Suprapubic skin (tissue), 4 donors: ENCODE data around the gene EIF4E. TPM values are rescaled to one million over a fixed set of nuclear protein-coding genes. Genes with fewer than 3 reads are reported as not detected.
"Not testable (repeated sequence)": the region's sequence is repeated elsewhere in the genome, so short reads cannot be mapped to it uniquely, and the experiment has no call there.

ENCODE experiments used
- DNase-seq, 2 donors: peaks; one replicate each; pipeline ENCODE4 v3.0.0-alpha.2; 2019; ENCODE audit warnings: low spot score in 2 of 2
- H3K27ac ChIP-seq: fragments of 200-600 bp; sonication (generic); one replicate; pipeline ENCODE4 v1.5.1; 2019
- H3K27me3 ChIP-seq: fragments of 200-600 bp; sonication (generic); one replicate; pipeline ENCODE4 v1.5.1; 2019
- H3K36me3 ChIP-seq: fragments of 200-600 bp; sonication (generic); one replicate; pipeline ENCODE4 v1.5.1; 2019
- H3K4me1 ChIP-seq: fragments of 200-600 bp; sonication (generic); one replicate; pipeline ENCODE4 v1.5.1; 2019
- H3K4me3 ChIP-seq: fragments of 200-600 bp; sonication (generic); one replicate; pipeline ENCODE4 v1.5.1; 2019; ENCODE audit warnings: mild to moderate bottlenecking
- H3K9me3 ChIP-seq: fragments of 200-600 bp; sonication (generic); one replicate; pipeline ENCODE4 v1.5.1; 2019
- EP300 ChIP-seq: sonication (generic); formaldehyde crosslinking; IDR thresholded peaks from one replicate; pipeline ENCODE4 v1.6.1; 2017; ENCODE audit warnings: antibody characterized with exemption
- POLR2A ChIP-seq, 2 donors: fragments of 450-650 bp; IDR thresholded peaks; one replicate each; pipeline ENCODE4 v1.6.1; 2017; ENCODE audit warnings: antibody characterized with exemption in 2 of 2, mild to moderate bottlenecking in 2 of 2, moderate library complexity in 2 of 2
- POLR2AphosphoS5 ChIP-seq, 3 donors: sonication (generic); formaldehyde crosslinking; IDR thresholded peaks; one replicate each; pipeline ENCODE4 v1.6.1; 2017; ENCODE audit warnings: antibody characterized with exemption in 3 of 3
- WGBS: methylation state at CpG from one replicate; pipeline ENCODE4 v1.1.5; 2018; 5-methylcytosine and 5-hydroxymethylcytosine counted together
- total RNA-seq, 4 donors: library from RNA; depleted of rRNA; stranded (reverse); fragments of >200 nt; gene quantifications; one replicate each; pipeline ENCODE4 v1.1.0, GENCODE V29; 2016
- TF ChIP-seq, protein P1 (sequence below), 2 donors: fragments of 200-600 bp in 1 of 2; fragments of 450-650 bp in 1 of 2; sonication (generic) in 1 of 2; IDR thresholded peaks; one replicate each; pipeline ENCODE4 v1.5.1; 2016 to 2019; ENCODE audit warnings: antibody characterized with exemption in 2 of 2, mild to moderate bottlenecking in 1 of 2, moderate library complexity in 1 of 2

Gene EIF4E
- total RNA-seq, 4 donors from 2014 or later, result 42.5 to 68.7 (median 54.6) TPM

DNA sequence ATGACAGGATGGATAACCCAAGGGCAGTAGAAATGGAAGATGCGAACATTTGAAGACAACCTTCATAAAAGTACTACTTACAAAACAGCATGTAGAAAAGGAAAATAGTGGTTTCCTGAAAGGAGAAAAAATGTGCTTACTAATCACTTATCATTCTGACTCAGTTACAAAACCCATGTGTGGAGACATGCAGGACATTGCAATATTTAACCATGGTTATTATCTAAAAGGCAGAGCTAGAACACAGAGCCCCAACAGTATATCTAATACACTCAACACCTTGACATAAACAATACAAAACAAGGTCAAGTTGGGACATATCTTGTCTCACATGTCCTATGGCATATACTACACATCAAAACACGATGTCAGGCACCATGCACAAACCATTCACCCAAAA lies 55.9 kb downstream of the EIF4E start:
- no peak for DNase-seq
- Histone ChIP-seq H3K36me3 (peaks cover 5% of the 10 kb centered on the region), H3K4me1 (no peaks in the 10 kb centered on the region), H3K4me3 (no peak overlapping the region), H3K27ac (no peak overlapping the region), H3K27me3 (no peaks in the 10 kb centered on the region), H3K9me3 (no peaks in the 10 kb centered on the region)
- WGBS, result 83% methylated on average over 2 of the region's 2 CpGs
- TF ChIP-seq EP300 (no peak), POLR2AphosphoS5 (IDR thresholded peaks at IDR 0.05) (no peak), POLR2A (IDR thresholded peaks at IDR 0.05) (no peak)
- TF ChIP-seq, protein P1, sequence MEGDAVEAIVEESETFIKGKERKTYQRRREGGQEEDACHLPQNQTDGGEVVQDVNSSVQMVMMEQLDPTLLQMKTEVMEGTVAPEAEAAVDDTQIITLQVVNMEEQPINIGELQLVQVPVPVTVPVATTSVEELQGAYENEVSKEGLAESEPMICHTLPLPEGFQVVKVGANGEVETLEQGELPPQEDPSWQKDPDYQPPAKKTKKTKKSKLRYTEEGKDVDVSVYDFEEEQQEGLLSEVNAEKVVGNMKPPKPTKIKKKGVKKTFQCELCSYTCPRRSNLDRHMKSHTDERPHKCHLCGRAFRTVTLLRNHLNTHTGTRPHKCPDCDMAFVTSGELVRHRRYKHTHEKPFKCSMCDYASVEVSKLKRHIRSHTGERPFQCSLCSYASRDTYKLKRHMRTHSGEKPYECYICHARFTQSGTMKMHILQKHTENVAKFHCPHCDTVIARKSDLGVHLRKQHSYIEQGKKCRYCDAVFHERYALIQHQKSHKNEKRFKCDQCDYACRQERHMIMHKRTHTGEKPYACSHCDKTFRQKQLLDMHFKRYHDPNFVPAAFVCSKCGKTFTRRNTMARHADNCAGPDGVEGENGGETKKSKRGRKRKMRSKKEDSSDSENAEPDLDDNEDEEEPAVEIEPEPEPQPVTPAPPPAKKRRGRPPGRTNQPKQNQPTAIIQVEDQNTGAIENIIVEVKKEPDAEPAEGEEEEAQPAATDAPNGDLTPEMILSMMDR (IDR thresholded peaks at IDR 0.05), result no peak

DNA sequence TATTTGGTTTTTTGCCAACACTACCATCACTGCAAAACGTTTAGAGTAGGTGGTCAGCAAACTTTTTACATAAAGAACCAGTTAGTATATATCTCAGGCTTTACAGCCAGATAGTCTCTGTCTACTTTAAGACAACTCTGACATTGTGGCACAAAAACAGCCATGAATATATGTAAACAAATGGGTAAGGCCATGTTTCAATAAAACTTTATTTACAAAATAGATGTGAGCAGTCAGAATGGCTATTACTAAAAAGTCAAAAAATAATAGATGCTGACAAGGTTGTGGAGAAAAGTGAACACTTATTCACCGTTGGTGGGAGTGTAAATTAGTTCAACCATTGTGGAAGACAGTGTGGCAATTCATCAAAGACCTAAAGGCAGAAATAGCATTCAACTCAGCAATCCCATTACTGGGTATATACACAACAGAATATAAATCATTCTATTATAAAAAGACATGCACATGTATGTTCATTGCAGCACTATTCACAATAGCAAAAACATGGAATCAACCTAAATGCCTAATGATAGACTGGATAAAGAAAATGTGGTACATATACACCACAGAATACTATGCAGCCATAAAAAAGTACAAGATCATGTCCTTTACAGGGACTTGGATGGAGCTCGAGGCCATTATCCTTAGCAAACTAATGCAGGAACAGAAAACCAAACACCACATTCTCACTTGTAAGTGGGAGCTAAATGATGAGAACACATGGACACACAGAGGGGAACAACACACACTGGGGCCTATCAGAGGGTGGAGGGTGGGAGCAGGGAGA lies 56.6 kb downstream of the EIF4E start:
- 74% methylated on average over 3 of the region's 3 CpGs for WGBS
- not testable (repeated sequence) for H3K27me3 ChIP-seq, H3K36me3 ChIP-seq, H3K9me3 ChIP-seq, DNase-seq, H3K4me1 ChIP-seq, H3K27ac ChIP-seq, H3K4me3 ChIP-seq

DNA sequence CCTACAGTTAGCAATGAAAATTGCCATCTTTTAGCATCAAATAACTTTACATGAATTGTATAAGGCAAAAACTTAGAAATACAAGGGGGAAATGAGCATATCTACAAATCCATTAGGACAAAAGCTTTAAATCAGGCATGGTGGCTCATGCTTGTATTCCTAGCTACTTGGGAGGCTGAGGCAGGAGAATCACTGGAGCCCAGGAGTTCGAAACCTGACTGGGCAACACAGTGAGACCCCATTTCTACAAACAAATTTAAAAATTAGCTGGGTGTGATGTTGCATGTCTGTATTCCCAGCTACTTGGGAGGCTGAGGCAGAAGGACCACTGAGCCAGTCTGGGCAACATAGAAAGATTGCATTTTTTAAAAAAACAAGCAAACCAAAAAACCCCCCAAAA lies 61.3 kb downstream of the EIF4E start:
- no peaks in the 10 kb centered on the region for H3K4me1 ChIP-seq
- TF ChIP-seq POLR2A (IDR thresholded peaks at IDR 0.05) (no peak), POLR2AphosphoS5 (IDR thresholded peaks at IDR 0.05) (no peak), EP300 (no peak)
- TF ChIP-seq, protein P1 (IDR thresholded peaks at IDR 0.05), result no peak
- H3K27ac ChIP-seq, result no peak overlapping the region
- H3K27me3 ChIP-seq, result no peaks in the 10 kb centered on the region
- WGBS, result 100% methylated on average over 1 of the region's 1 CpG
- no peak for DNase-seq
- no peaks in the 10 kb centered on the region for H3K9me3 ChIP-seq
- H3K4me3 ChIP-seq, result no peak overlapping the region
- no peaks in the 10 kb centered on the region for H3K36me3 ChIP-seq

DNA sequence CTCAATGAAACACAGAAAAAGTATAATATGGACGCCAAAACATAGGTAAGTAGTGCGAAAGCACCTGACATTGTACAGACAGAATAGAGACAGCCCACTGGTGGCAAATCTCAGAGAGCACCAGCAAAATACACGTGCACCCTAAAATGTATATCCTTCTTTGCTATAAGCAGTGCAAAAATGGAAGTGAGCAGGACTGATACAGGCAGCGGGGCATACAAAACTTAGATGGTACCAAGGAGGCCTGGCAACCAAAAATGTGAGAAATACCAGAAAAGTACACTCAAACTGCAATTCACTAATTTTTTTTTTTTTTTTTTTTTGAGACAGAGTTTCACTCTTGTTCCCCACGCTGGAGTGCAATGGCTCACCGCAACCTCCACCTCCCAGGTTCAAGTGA lies 63.9 kb downstream of the EIF4E start:
- 90% methylated on average over 6 of the region's 6 CpGs for WGBS
- H3K27ac ChIP-seq, result no peak overlapping the region
- TF ChIP-seq EP300 (no peak), POLR2A (IDR thresholded peaks at IDR 0.05) (no peak), POLR2AphosphoS5 (IDR thresholded peaks at IDR 0.05) (no peak)
- TF ChIP-seq, protein P1 (IDR thresholded peaks at IDR 0.05), result no peak

DNA sequence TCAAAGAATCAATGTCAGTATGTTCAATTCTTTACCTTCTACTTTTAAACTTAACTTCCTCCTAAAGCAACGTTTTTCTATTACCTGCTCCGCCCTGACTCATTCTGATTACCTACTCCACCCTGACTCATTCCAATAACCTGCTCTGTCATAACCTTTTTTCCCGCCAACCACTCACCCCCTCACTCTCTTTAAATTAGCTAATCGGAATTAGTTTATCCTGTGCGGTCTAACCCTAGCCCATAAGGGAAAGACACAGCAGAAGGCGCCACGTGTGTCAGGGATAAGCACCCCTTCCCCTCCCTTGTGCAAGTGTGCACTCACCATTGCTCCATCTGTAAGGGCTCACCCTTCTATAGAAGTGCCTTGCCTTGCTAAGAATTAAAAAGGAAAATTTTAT lies 64.4 kb downstream of the EIF4E start:
- WGBS, result 72% methylated on average over 7 of the region's 7 CpGs
- no peaks in the 10 kb centered on the region for H3K36me3 ChIP-seq
- H3K27me3 ChIP-seq, result no peaks in the 10 kb centered on the region

More for the DNA sequence above, 63.9 kb downstream of the EIF4E start:
- Histone ChIP-seq H3K27me3 (no peaks in the 10 kb centered on the region), H3K36me3 (no peaks in the 10 kb centered on the region), H3K4me3 (no peak overlapping the region), H3K4me1 (no peaks in the 10 kb centered on the region), H3K9me3 (no peaks in the 10 kb centered on the region)
- DNase-seq, result no peak

More for the DNA sequence above, 64.4 kb downstream of the EIF4E start:
- no peak overlapping the region for H3K4me3 ChIP-seq
- DNase-seq, result no peak
- no peak for TF ChIP-seq POLR2AphosphoS5 (IDR thresholded peaks at IDR 0.05)
- TF ChIP-seq, protein P1 (IDR thresholded peaks at IDR 0.05), result no peak
- TF ChIP-seq POLR2A (IDR thresholded peaks at IDR 0.05), result no peak
- no peak for TF ChIP-seq EP300
- no peaks in the 10 kb centered on the region for H3K9me3 ChIP-seq
- H3K27ac ChIP-seq, result no peak overlapping the region
- H3K4me1 ChIP-seq, result no peaks in the 10 kb centered on the region
